Endothelial cell of umbilical vein (primary cell): ENCODE data around the gene ATOSA.

ENCODE experiments used
- EZH2 ChIP-seq: IDR thresholded peaks from 2 replicates; pipeline ENCODE4 v1.6.1; 2012; ENCODE audit warnings: borderline replicate concordance, low read depth, mild to moderate bottlenecking, moderate library complexity, low read length, inconsistent platforms; ENCODE audit not compliant: severe bottlenecking
- FOS ChIP-seq: IDR thresholded peaks from 2 replicates; pipeline ENCODE4 v1.6.1; 2011; ENCODE audit warnings: mild to moderate bottlenecking, low read length, moderate library complexity, borderline replicate concordance; ENCODE audit not compliant: insufficient read depth
- MYC ChIP-seq: IDR thresholded peaks from one replicate; pipeline ENCODE4 v1.6.1; 2011; ENCODE audit warnings: mild to moderate bottlenecking, low read depth, low read length
- POLR2A ChIP-seq: IDR thresholded peaks from 2 replicates; pipeline ENCODE4 v1.6.1; 2012; ENCODE audit warnings: low read depth, mild to moderate bottlenecking, control low read depth, low read length
- POLR2AphosphoS5 ChIP-seq: IDR thresholded peaks from 2 replicates; pipeline ENCODE4 v1.6.1; 2012; ENCODE audit warnings: low read depth, mild to moderate bottlenecking, control low read depth, low read length, moderate library complexity; ENCODE audit not compliant: insufficient read depth
- TF ChIP-seq, protein P1 (sequence below), 2 donors: IDR thresholded peaks; 1 replicate in 1 of 2; 2 replicates in 1 of 2; pipeline ENCODE4 v1.5.1; 2011; ENCODE audit warnings: low read length in 2 of 2, mild to moderate bottlenecking in 2 of 2, moderate library complexity in 2 of 2, control low read depth in 1 of 2, inconsistent platforms in 1 of 2, low read depth in 1 of 2; ENCODE audit not compliant: insufficient read depth in 1 of 2; ENCODE audit errors: extremely low read depth in 1 of 2

DNA sequence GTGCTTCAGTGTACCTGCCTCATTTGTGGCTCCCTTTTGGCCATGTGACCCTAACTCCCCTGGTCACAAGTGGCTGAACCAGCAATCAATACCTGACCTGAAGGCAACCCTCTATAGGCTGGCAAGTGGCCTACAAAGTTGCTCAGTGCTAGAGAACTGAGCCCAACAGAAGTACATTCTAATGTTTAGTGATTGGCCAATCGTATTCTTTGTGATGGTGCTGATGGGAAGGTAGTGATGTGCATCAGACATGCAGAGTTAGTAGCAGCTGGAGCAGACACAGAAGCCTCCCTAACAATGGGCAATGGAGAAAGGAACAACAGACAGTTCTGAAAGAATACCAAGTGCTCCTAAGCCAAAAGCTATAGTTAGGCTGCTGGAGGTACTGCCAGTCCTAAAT lies 10.4 kb upstream of the ATOSA start:
- no peak for TF ChIP-seq POLR2AphosphoS5
- TF ChIP-seq, protein P1, sequence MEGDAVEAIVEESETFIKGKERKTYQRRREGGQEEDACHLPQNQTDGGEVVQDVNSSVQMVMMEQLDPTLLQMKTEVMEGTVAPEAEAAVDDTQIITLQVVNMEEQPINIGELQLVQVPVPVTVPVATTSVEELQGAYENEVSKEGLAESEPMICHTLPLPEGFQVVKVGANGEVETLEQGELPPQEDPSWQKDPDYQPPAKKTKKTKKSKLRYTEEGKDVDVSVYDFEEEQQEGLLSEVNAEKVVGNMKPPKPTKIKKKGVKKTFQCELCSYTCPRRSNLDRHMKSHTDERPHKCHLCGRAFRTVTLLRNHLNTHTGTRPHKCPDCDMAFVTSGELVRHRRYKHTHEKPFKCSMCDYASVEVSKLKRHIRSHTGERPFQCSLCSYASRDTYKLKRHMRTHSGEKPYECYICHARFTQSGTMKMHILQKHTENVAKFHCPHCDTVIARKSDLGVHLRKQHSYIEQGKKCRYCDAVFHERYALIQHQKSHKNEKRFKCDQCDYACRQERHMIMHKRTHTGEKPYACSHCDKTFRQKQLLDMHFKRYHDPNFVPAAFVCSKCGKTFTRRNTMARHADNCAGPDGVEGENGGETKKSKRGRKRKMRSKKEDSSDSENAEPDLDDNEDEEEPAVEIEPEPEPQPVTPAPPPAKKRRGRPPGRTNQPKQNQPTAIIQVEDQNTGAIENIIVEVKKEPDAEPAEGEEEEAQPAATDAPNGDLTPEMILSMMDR (IDR thresholded peaks at IDR 0.05; ENCODE audit: extremely low read depth in 1 of 2, insufficient read depth in 1 of 2, low read depth in 1 of 2, low read length in 2 of 2): no peak
- TF ChIP-seq EZH2: no peak
- TF ChIP-seq MYC: no peak
- TF ChIP-seq POLR2A: no peak
- no peak for TF ChIP-seq FOS
